Measurements from ENCODE around the gene ACADSB. TPM values are rescaled to one million over a fixed set of nuclear protein-coding genes. Genes with fewer than 3 reads are reported as not detected.

ACADSB gene
- total RNA-seq, 3 donors from 2014 or later = 22.6 to 32.4 (median 31.8) TPM

DNA sequence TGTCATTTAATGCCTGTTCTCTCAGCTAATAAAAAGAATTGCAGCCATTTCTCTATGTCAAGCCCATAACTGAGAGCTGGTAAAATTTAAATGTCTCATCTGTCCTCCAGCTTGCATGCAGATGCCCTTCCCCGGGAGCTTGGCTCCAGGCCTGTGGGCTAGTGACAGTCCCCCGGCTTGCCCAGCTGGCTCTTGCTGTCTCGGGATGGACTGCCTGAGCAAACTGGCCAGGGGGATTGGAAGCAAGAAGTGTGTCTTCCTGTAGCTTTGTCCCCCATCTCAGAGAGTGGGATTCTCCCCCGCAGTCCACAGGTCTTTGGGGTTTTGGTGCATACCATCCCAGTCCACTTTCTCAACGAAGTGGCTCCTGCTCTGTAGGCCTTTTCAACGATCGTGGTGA lies 73.1 kb downstream of the ACADSB start:
- H3K4me1 ChIP-seq = no peaks in the 10 kb centered on the region
- no peaks in the 10 kb centered on the region for H3K36me3 ChIP-seq
- H3K4me3 ChIP-seq = no peak overlapping the region
- no peaks in the 10 kb centered on the region for H3K27me3 ChIP-seq
- intact Hi-C loops (cut with DNase I; ENCODE audit: low total_unique reads) = no loop called here
- no peak for DNase-seq (ENCODE audit: low spot score in 2 of 2)
- H3K27ac ChIP-seq = no peak overlapping the region
- TF ChIP-seq POLR2A (IDR thresholded peaks at IDR 0.05) = no peak
- no peak for TF ChIP-seq CTCF (IDR thresholded peaks at IDR 0.05)
- no peak for TF ChIP-seq POLR2AphosphoS5 (IDR thresholded peaks at IDR 0.05)
- no peaks in the 10 kb centered on the region for H3K9me3 ChIP-seq

GRCh38 chr10:123083811-123084210 lies 75.0 kb downstream of the ACADSB start:
- H3K4me3 ChIP-seq = no peak overlapping the region
- intact Hi-C loops (cut with DNase I; ENCODE audit: low total_unique reads) = no loop called here
- DNase-seq (ENCODE audit: low spot score in 2 of 2) = no peak
- no peaks in the 10 kb centered on the region for H3K4me1 ChIP-seq
- no peaks in the 10 kb centered on the region for H3K36me3 ChIP-seq
- H3K27me3 ChIP-seq = no peaks in the 10 kb centered on the region
- no peaks in the 10 kb centered on the region for H3K9me3 ChIP-seq
- TF ChIP-seq POLR2A (IDR thresholded peaks at IDR 0.05) (no peak), POLR2AphosphoS5 (IDR thresholded peaks at IDR 0.05) (no peak), CTCF (IDR thresholded peaks at IDR 0.05) (no peak)
- no peak overlapping the region for H3K27ac ChIP-seq

DNA sequence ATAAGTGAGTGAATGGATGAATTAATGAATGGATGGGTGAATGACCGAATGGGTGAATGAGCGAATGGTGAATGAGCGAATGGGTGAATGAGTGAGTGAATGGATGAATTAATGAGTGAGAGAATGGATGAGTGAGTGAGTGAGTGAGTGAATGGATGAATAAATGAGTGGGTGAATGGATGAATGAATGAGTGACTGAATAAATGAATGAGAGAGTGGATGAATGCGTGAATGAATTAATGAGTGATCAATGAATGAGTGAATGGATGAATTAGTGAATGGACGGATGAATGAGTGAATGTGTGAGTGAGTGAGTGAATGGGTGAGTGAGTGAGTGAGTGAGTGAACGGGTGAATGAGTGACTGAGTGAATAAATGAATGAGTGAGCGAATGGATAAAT lies 77.5 kb downstream of the ACADSB start:
- Histone ChIP-seq H3K9me3 (no peaks in the 10 kb centered on the region), H3K27ac (no peak overlapping the region)
- TF ChIP-seq CTCF (IDR thresholded peaks at IDR 0.05) (no peak), POLR2A (IDR thresholded peaks at IDR 0.05) (no peak), POLR2AphosphoS5 (IDR thresholded peaks at IDR 0.05) (no peak)

DNA sequence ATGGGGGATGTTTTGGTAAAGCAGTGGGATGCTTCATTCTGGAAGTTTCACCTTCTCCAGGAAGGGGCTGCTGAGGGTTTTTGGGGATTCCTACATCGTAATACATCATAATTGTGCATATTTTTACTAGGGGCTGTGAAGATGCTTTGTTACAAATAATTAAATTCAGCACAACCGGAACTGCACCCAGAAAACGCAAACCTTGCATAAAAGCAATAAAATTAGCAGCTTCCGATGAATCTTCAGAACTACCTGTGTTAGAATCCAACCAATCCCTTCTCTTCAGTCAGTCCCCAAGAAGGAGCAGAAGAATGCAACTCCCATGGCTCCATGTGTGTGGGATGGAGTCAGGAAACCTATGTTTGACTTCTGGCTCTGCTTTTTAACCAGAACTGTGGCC lies 78.5 kb downstream of the ACADSB start:
- Histone ChIP-seq H3K4me1 (no peaks in the 10 kb centered on the region), H3K4me3 (no peak overlapping the region), H3K9me3 (no peaks in the 10 kb centered on the region), H3K27me3 (peaks cover 0 to 3% of the 10 kb centered on the region in 2 donors), H3K36me3 (no peaks in the 10 kb centered on the region), H3K27ac (no peak overlapping the region)
- no peak for DNase-seq (ENCODE audit: low spot score in 2 of 2)
- intact Hi-C loops (cut with DNase I; ENCODE audit: low total_unique reads) = no loop called here
- TF ChIP-seq POLR2A (IDR thresholded peaks at IDR 0.05) = no peak
- TF ChIP-seq CTCF (IDR thresholded peaks at IDR 0.05) = no peak
- no peak for TF ChIP-seq POLR2AphosphoS5 (IDR thresholded peaks at IDR 0.05)

More for the DNA sequence above, 77.5 kb downstream of the ACADSB start:
- Histone ChIP-seq H3K36me3 (no peaks in the 10 kb centered on the region), H3K4me3 (no peak overlapping the region), H3K4me1 (no peaks in the 10 kb centered on the region), H3K27me3 (peaks cover 0 to 3% of the 10 kb centered on the region in 2 donors)
- no peak for DNase-seq (ENCODE audit: low spot score in 2 of 2)
- intact Hi-C loops (cut with DNase I; ENCODE audit: low total_unique reads) = no loop called here

GRCh38 chr10:123087786-123088185 lies 79.0 kb downstream of the ACADSB start:
- Histone ChIP-seq H3K36me3 (no peaks in the 10 kb centered on the region), H3K27ac (no peak overlapping the region), H3K4me3 (no peak overlapping the region), H3K27me3 (peaks cover 0 to 3% of the 10 kb centered on the region in 2 donors), H3K9me3 (no peaks in the 10 kb centered on the region), H3K4me1 (no peaks in the 10 kb centered on the region)
- intact Hi-C loops (cut with DNase I; ENCODE audit: low total_unique reads) = no loop called here
- TF ChIP-seq POLR2AphosphoS5 (IDR thresholded peaks at IDR 0.05) (no peak), CTCF (IDR thresholded peaks at IDR 0.05) (no peak), POLR2A (IDR thresholded peaks at IDR 0.05) (no peak)
- DNase-seq (ENCODE audit: low spot score in 2 of 2) = no peak

Data from breast epithelium (tissue), 4 donors.